Upper lobe of left lung (tissue), 4 donors: ENCODE measurements around the gene GULP1.

Experiments
- CTCF ChIP-seq, 6 experiments: fragments of 450-650 bp in 4 of 6; fragments of 200-600 bp in 2 of 6; sonication (generic) in 2 of 6; IDR thresholded peaks; one replicate each; pipeline ENCODE4 v1.5.1; 2016 to 2019; ENCODE audit warnings: antibody characterized with exemption in 6 of 6
- EP300 ChIP-seq, 4 donors: sonication (generic); formaldehyde crosslinking; IDR thresholded peaks; one replicate each; pipeline ENCODE4 v1.5.1; 2017; ENCODE audit warnings: antibody characterized with exemption in 4 of 4, control low read depth in 2 of 4
- POLR2A ChIP-seq, 4 donors: fragments of 450-650 bp; IDR thresholded peaks; one replicate each; pipeline ENCODE4 v1.5.1; 2016 to 2017; ENCODE audit warnings: antibody characterized with exemption in 4 of 4, mild to moderate bottlenecking in 2 of 4
- POLR2AphosphoS5 ChIP-seq, 2 donors: sonication (generic); formaldehyde crosslinking; IDR thresholded peaks; one replicate each; pipeline ENCODE4 v1.5.1; 2017; ENCODE audit warnings: antibody characterized with exemption in 2 of 2

- TF ChIP-seq POLR2AphosphoS5 (IDR thresholded peaks at IDR 0.05) (no peak), POLR2A (IDR thresholded peaks at IDR 0.05) (no peak), CTCF (IDR thresholded peaks at IDR 0.05) (no peak), EP300 (IDR thresholded peaks at IDR 0.05) (no peak)
These were observed 203.2 kb downstream of the GULP1 start for GRCh38 chr2:188494906-188495305.
